HEK293T (cell line): ENCODE results near the gene SERHL2.

ENCODE experiments used
- ARNT ChIP-seq: fragments of 450-650 bp; IDR thresholded peaks from 2 replicates; pipeline ENCODE4 v1.6.1; 2017; ENCODE audit warnings: mild to moderate bottlenecking
- BHLHE40 ChIP-seq: fragments of 450-650 bp; IDR thresholded peaks from 2 replicates; pipeline ENCODE4 v1.6.1; 2016; ENCODE audit warnings: mild to moderate bottlenecking, moderate library complexity, borderline replicate concordance
- CTBP1 ChIP-seq: fragments of 450-650 bp; IDR thresholded peaks from 2 replicates; pipeline ENCODE4 v1.6.1; 2016; ENCODE audit warnings: borderline replicate concordance
- ELF4 ChIP-seq: fragments of 450-650 bp; IDR thresholded peaks from 2 replicates; pipeline ENCODE4 v1.6.1; 2017; ENCODE audit warnings: antibody characterized with exemption
- FOXM1 ChIP-seq: fragments of 450-650 bp; IDR thresholded peaks from 2 replicates; pipeline ENCODE4 v1.6.1; 2017; ENCODE audit warnings: mild to moderate bottlenecking, borderline replicate concordance
- HDGF ChIP-seq: fragments of 450-650 bp; IDR thresholded peaks from 2 replicates; pipeline ENCODE4 v1.6.1; 2017; ENCODE audit warnings: antibody characterized with exemption, borderline replicate concordance
- L3MBTL2 ChIP-seq: fragments of 450-650 bp; conservative IDR thresholded peaks from 2 replicates; pipeline ENCODE4 v1.6.1; 2016; ENCODE audit warnings: mild to moderate bottlenecking
- LEF1 ChIP-seq: fragments of 450-650 bp; IDR thresholded peaks from 2 replicates; pipeline ENCODE4 v1.6.1; 2017; ENCODE audit warnings: mild to moderate bottlenecking, borderline replicate concordance
- SP1 ChIP-seq: fragments of 450-650 bp; IDR thresholded peaks from 2 replicates; pipeline ENCODE4 v1.6.1; 2017
- SUZ12 ChIP-seq: fragments of 450-650 bp; IDR thresholded peaks from 2 replicates; pipeline ENCODE4 v1.6.1; 2016; ENCODE audit warnings: mild to moderate bottlenecking
- TARDBP ChIP-seq: fragments of 450-650 bp; IDR thresholded peaks from 2 replicates; pipeline ENCODE4 v1.6.1; 2016
- ZNF384 ChIP-seq: fragments of 450-650 bp; IDR thresholded peaks from 2 replicates; pipeline ENCODE4 v1.6.1; 2016

GRCh38 chr22:42586381-42586780 lies 32.6 kb downstream of the SERHL2 start:
- TF ChIP-seq TARDBP, result no peak
- TF ChIP-seq SP1, result no peak
- TF ChIP-seq BHLHE40, result no peak
- no peak for TF ChIP-seq FOXM1
- TF ChIP-seq ELF4, result no peak
- no peak for TF ChIP-seq CTBP1
- TF ChIP-seq L3MBTL2, result no peak
- no peak for TF ChIP-seq ARNT
- TF ChIP-seq HDGF, result no peak
- no peak for TF ChIP-seq ZNF384
- TF ChIP-seq SUZ12, result no peak
- no peak for TF ChIP-seq LEF1
